Stimulated activated CD4-positive, alpha-beta T cell treated with anti-CD3 and anti-CD28 coated beads, Interleukin-15, amount 100 ng/mL, for 48 hours (primary cell): ENCODE data around the gene LAD1.
A peak's percentile ranks its signal among the peaks of the same experiment; 100 is the strongest.

Experiments
- DNase-seq, 2 donors: peaks; one replicate each; pipeline ENCODE4 v3.0.0-alpha.2; 2020; ENCODE audit warnings: low read depth in 2 of 2

The LAD1 gene

GRCh38 chr1:201363467-201363866 is 35.7 kb downstream of the LAD1 start:
- no peak for DNase-seq

- no peak for DNase-seq
These were observed 36.2 kb downstream of the LAD1 start for GRCh38 chr1:201362906-201363305.

GRCh38 chr1:201361652-201362504 is 37.2 kb downstream of the LAD1 start:
- peak in 1 of 2 donors; percentile 8 for DNase-seq

DNA sequence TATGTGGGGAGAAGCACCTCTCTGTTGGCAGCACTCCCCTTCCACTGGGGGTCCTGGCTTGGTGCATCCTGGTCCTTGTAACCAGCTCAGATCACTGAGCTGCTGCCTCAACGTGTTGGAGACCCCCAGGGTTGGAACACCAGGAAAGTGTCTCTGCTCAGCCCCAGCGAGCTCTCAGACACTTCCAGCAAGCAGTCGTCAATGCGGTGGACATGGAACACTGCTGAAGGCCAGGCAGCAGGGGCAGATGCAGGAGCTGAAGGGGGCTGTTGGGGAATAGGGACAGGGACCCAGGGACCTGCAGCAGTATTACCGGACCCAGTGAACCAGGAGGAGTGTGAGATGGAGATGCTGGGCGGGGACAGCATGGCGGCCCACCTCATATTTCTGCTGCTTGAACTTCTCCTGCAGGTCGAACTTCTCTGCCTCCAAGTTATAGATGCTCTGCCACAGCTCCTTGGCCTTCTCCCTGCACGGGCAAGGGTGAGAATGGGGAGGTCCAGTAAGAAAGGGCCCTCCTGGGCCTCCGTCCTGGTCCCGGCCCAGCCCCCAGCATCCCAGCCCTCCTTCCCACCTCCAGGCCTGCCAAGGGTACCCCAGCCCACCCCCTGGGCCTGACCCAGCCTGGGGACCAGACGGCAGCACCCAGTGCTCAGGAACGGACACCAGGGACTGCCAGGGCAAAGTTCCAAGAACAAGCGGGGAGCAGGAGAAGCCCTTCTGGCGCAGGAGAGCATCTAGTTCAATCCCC is 38.0 kb downstream of the LAD1 start:
- no peak for DNase-seq

DNA sequence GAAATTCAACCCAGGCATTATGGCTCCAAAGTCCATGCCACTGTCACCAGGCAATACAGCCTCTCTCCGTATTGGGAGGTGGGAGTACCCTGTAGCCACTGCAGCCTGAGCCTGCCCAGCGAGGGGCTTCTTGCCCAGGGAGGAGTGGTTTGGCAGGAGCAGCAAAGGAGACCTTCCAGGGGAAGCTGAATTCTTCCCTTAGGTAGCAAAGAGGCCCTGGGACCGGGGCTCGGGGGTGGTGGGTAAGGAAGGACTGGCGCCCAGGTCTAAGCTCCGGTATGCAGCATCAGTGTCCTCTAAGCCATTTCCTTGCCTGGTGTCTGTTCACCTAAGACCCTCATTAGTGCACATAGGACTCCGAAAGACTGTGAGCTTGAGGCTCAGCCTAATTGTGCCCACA is 38.6 kb downstream of the LAD1 start:
- DNase-seq: no peak

DNA sequence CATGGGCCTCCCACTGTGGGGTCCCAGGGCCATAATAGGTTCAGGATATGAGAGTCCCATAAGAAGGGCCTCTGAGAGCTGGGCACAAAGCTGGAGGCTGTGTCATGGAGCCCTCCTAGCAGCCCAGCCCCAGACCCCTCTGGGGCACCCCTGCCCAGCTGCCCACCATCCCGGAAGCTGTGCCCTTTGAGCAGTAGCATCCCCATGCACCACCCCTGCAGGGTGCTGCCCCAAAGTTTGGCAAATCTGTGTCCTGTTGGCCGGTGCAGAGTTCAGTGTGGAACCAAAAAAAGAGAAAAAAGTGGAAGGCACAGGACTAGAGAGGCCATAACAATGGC is 39.3 kb downstream of the LAD1 start:
- DNase-seq: no peak

GRCh38 chr1:201359031-201359872 is 39.9 kb downstream of the LAD1 start:
- DNase-seq: no peak

- no peak for DNase-seq
These were observed 40.5 kb downstream of the LAD1 start for GRCh38 chr1:201358596-201358995.

DNA sequence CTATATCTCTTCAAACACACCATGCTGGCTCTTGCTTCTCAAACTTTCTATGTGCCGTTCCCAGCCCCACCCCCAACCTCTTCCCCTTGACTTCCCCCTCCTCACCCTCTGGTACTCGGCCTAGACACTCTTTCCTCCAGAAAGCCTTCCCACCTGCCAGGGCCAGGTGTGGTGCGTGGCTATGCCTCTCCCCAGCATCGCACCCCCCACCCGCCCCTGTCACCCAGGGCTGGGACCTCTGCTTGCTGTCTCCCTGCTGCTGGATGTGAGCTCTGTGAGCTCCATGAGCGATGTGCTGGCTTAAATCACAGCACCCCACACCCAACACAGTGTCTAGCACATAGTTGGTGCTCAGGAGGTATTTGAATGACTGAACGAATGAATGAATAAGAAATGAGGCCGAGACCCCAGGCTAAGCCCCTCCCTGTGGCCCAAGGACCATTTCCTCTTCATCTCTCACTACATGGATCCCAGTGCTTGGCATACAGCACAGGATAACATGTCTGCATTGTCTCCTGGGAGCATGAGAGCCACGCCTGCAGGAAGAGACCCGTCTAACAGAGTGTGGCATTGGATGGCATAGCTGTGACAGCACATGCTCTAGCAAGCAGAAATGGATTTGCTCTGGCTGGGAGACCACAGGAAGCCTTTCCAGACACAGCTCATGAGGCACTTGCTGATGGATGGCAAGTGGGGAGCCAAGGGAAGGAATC is 41.3 kb downstream of the LAD1 start:
- no peak for DNase-seq

DNA sequence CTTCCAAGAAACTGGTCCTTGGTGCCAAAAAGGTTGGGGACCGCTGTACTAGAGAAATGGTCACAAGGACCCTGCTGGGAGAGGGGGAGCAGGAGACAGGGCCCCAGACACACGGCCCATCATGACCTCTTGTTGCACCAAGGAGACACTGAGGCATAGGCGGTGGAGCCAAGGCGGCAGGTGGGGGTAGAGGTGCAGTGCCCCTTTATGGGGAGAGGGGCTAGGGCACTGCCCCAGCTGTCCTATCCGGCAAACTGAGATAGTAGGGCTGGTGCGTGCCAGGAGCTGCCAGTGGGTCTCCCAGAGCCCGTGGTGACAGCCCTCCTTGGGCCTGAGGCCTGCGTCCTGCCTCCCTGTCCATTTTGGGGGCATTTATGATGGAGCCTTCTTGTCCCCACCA is 41.9 kb downstream of the LAD1 start:
- DNase-seq: no peak

- no peak for DNase-seq
These were observed 42.4 kb downstream of the LAD1 start for GRCh38 chr1:201356701-201357100.

- no peak for DNase-seq
These were observed 42.9 kb downstream of the LAD1 start for GRCh38 chr1:201356236-201356635.

GRCh38 chr1:201355471-201355870 is 43.7 kb downstream of the LAD1 start:
- DNase-seq: no peak

- DNase-seq: no peak
These were observed 44.2 kb downstream of the LAD1 start for GRCh38 chr1:201354901-201355295.

DNA sequence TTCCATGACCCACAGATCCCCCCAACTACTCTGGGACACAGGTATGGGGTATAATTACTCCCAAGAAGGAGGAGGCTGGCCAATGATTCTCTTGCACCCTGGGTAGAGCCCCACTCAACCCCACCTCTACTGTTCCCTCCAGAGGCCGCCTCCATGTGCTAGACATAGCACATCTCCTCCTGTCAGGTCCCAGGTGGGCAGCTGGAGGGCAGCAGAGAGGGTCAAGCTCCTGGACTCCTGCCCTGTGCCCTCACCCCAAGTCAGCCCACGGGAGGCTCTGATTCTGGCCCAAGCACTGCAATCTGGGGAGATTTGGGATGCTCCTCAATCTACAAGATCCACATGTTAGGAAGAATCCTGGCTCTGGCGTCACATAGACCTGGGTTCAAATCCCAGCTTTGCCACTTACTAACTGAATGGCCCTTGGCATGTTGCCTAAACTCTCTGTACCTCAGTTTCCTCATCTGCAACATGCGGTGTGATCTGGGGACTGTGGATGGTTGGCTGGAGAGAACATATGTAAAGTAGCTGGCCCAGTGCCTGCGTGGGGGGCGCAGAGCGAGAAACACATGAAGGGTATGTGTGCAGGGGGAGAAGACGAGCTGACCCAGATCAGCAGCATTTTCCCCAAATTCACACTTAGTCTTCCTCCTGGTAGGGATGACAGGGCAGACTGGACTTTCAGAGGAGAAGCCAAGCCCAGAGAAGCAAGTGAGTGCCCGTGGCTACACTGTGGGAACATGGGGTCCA is 44.8 kb downstream of the LAD1 start:
- DNase-seq: no peak

DNA sequence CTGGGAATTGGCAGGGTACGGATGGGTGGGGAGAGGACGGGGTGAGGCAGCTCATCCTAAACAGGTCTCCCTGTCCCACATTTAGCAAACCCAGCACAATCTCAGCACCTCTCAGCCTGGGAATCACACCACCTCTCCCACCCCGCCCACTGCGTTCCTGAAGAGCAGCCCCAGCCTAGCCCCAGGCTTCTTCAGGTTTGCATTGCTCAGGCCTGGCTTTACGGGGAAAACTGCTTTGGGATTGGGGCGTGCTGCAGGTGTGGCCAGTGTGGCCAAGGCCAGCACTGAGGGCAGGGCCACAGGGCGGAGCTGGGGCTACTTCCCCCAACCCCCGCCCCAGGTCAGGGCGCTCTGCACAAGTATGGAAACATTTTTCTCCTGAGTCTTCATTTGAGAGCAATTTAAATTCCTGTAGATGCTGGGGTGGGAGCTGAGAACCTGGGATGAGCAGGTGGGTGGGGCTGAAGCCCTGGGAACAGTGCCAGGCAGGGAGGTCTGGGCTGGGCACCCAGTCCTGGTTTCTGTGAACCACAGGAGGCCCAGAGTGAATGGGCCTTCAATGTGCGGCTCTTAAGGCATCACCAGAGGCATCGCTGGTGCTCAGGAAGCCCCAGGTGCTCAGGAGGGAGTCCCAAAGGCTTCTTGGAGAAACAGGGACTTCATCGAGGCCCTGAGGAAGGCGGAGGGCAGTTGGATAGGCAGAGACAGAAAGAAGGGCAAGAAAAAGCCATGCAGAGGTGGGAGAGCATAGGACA is 45.8 kb downstream of the LAD1 start:
- DNase-seq: no peak

- DNase-seq: no peak
These were observed 47.5 kb downstream of the LAD1 start for GRCh38 chr1:201351617-201352016.

GRCh38 chr1:201350884-201351283 is 48.2 kb downstream of the LAD1 start:
- DNase-seq: no peak

GRCh38 chr1:201350361-201350725 is 48.8 kb downstream of the LAD1 start:
- DNase-seq: no peak

GRCh38 chr1:201349092-201349491 is 50.0 kb downstream of the LAD1 start:
- DNase-seq: no peak
